GM18526 (cell line): Measurements from ENCODE around the gene RPS6KA2.

Experiments
- POLR2A ChIP-seq: IDR thresholded peaks from 3 replicates; pipeline ENCODE4 v1.6.1; 2011; ENCODE audit not compliant: insufficient read length; ENCODE audit errors: extremely low read depth

Gene RPS6KA2

DNA sequence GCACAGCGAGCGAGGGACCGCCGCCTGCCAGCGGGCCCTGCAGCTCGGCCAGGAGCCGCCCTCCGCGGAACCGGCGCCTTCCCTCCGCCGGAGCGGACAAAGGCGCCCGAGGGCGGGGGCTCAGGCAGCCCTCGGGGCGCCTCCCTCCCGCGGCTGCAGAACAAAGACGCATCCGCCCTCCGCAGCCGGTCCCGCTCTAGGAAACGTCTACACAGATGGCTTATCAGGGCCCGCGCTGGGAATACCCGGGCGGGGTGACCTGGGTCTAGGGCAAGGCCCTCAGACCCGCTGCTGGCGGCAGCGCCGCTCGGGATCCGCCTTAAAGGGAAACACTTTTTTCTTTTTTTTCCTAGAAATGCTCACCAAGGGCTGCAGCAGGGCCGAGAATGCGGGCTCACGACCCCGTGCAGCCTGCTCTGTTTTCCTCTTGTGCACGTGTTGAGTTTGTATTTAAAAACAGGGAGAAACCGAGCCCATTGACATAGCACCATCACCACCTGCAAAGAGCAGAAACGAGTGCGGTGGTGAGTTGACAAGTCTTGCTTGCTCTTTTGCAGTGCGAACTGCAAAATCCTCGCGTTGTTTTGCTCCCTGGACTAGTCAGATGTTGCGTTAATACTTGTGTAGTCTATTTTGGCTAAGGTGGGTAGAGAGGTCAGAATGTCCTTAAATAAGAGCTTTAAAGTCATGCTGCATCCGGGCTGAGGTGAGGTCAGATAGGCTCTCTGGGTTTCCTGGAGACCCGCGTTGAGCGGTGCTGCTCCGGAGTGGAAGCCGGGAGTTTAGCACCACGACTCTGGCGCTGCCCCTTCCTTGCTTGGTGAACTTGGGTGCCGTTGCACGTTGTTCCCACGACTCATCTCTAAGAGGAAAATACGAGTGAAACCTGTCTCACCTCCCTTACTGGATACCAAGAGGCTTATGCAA, 1.1 kb upstream of the RPS6KA2 start:
- no peak for TF ChIP-seq POLR2A

GRCh38 chr6:166626177-166627032, 646 bp downstream of the RPS6KA2 start:
- TF ChIP-seq POLR2A = no peak

DNA sequence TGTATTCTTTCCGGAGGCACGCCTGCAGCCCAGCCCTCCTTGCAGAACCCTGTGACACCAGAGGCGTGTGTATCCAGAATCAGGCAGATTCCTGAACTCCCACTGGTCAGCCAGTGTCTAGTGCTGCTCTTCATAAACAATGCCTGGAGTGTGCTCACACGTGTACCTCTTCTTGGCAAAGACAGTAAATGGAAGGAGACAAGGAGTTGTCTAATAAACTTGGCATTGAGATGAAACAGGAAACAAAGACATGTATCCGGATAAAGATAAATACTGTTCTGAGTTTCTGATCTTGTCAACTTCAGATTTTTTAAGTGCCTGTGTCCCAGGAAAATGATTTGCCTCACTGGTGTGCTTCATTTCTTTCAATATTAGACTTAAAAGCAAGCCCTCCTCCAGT, 1.7 kb downstream of the RPS6KA2 start:
- no peak for TF ChIP-seq POLR2A

DNA sequence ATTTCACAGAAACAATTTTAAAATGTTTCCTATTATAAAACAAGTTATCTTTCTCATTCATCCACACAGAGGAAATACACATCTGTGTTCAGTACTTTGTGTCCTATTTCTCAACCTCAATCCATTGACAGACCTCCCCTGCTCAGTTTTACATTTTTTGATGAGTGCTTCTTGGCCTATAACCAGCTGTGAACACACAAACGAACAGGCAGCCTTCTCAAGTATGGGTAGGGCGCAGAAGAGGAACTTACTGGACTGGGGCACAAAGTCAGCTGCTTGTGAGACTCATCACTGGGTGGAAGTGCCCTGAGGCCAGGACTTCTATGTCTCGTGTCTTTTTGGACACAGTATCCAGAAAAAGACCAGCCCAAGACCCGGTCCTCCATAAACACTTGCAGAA, 2.8 kb downstream of the RPS6KA2 start:
- TF ChIP-seq POLR2A = no peak

DNA sequence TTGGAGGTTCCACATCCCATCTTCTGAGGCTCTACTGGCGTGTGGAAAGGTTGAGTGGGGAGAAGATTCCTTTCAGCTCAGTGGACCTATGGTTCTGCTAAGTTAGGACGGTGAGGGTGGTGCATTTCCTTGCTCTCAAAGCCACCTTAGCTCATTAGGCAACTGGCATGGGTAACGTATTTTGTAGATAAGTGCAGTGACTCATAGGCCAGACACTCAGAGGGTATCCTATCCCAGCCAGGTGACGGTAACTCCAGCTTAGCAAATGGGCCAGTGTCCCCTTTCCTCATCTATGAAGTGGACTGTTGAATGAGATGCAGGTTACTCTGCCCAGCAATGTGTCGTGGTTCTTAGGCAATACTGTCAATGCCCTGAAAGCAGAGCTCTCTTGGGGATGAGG, 3.7 kb downstream of the RPS6KA2 start:
- no peak for TF ChIP-seq POLR2A

- TF ChIP-seq POLR2A = no peak
Observed at GRCh38 chr6:166621114-166621540, 5.9 kb downstream of the RPS6KA2 start.

DNA sequence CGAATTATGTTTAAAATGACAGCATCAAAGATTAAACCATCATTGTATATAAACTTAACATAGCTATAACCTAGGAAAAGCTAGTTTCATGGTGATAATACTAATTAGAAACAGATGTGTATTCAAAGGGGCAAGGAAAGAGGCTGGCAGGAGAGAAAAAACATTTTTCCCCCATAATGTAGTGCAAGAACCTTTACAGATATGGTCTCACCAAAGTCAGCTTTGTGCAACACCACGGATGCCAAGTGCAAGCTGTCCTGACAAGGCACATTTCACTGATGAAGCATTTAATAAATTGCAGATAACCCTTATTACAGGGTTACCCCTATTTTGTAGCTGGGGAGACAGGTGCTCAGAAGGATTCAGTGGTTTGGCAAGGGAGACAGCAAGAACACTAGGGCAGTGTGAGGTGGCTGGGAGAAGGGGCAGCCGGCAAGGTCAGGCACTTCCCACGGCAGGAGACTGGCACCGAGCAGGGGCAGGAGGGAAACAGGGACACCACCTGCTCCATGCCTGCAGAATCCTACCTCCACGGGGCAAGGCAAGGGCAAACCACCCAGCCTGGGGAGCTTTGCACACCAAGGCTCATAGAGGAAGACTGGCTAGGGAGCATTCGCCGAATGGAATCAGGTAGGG, 6.5 kb downstream of the RPS6KA2 start:
- TF ChIP-seq POLR2A = no peak

DNA sequence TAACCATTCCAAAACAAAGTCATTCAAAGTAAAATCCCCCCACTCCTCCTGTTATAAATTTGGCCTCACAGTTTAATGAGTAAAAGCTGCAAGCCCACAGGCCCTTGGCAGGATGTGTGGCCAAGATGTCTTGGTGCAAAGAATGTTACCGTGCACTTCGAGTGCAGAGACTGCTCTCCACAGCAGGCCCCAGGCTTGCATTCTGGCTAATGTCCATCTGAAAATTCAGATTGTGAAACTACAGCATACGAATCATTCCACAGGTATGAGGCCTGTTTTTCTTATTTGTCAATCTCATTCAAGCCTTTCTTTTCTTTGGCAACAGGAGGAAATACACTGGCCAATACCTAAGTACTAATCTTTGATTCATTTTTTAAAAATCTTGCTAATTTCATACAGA, 7.1 kb downstream of the RPS6KA2 start:
- no peak for TF ChIP-seq POLR2A

GRCh38 chr6:166618866-166619761, 7.9 kb downstream of the RPS6KA2 start:
- no peak for TF ChIP-seq POLR2A

GRCh38 chr6:166618251-166618650, 8.8 kb downstream of the RPS6KA2 start:
- no peak for TF ChIP-seq POLR2A

DNA sequence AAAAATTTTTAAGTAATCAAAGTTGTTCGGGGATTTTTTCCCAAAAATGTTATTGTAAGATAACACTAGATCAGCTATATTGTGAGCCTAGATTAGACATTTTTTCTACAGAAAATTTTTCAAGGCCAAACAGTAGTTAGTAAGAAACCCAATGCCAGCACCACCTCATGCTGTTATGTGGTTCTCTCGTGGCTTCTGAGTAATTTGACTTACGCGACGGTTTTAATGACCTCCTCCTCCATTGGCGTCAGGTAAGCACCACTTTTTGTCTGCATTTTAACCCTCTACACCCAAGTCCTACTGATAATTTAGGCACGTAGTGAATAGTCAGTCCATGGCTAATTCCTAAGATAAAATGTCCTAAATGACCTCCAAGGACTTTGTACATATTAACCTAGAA, 9.7 kb downstream of the RPS6KA2 start:
- no peak for TF ChIP-seq POLR2A

DNA sequence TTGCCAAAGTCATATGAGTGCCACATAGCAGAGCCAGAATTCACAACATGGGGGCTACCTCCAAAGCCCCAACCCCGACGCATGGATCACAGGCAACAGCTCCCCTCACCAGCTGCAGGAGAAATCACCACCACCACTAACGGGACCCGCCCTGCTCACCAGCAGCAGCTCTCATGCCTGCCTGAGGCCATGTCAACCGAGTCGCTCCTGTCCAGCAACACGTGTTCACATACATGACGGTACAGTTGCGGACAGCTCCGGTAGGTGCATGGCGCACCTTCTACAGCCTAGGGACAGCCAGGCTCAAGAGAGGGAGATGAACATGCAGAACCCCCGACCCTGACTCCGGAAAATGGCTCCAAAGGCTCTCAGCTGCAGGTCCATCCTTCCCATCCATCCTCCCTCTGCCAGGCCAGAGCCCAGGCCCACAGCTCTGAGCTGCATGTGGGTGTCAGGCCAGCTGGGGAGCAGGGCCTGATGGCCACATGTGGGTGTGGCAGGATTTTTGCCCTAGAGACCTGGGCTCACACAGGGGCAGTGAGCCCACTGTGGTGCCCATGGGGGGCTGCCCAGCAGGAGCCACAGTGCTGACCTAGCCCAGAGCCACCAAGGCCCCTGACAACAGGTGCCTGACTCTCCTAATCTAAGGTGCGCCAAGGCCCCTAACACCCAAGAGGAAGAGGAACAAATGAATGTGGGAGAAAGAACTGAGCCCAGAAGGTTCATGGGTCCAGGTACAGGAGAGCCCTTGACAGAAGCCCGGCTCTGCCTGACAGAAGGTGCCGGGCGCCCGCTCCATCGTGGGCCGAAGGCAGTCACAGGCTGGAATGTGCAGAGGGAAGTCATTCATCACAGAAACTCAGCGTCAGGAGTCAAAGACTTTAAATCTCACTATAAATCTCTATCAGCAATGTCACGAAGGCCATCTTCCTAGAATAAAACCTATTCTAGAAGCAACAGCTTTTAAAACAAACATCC, 10.5 kb downstream of the RPS6KA2 start:
- no peak for TF ChIP-seq POLR2A

- TF ChIP-seq POLR2A = no peak
Observed at GRCh38 chr6:166615059-166615770, 11.8 kb downstream of the RPS6KA2 start.

DNA sequence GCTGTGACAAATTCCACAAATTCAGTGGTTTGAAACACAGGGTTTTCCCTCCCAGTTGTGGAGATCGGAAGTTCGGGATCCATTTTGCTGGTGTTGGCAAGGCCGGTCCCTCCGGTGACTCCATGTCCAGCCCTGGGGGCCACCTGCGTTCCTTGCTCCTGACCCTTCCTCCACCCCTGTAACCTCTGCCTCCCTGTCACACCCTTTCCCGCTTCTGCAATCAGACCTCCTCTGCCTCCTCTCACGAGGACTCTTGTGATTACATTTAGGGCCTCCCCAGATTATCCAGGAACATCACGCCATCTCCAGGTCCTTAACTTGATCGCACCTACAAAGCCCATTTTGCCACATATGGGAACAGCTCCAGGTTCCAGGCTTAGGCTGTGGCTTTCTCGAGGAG, 12.5 kb downstream of the RPS6KA2 start:
- TF ChIP-seq POLR2A = no peak
